HL-60 (cell line): ENCODE data around the gene SHISA3.

Experiments
- DNase-seq, 2 experiments: peaks; one replicate each; pipeline ENCODE4 v3.0.0-alpha.2; 2010 to 2020; ENCODE audit warnings: low read depth in 1 of 2, low spot score in 1 of 2
- H3K27ac ChIP-seq: fragments of 250-450 bp; sonication (Bioruptor Pico); replicated peaks from 2 replicates; pipeline ENCODE4 v1.5.1; 2020; ENCODE audit warnings: mild to moderate bottlenecking, moderate library complexity
- H3K27me3 ChIP-seq: fragments of 250-450 bp; sonication (Bioruptor Pico); 2 replicates; pipeline ENCODE4 v1.5.1; 2021; ENCODE audit warnings: mild to moderate bottlenecking, moderate library complexity; ENCODE audit not compliant: insufficient read depth, poor library complexity, severe bottlenecking
- H3K4me3 ChIP-seq: replicated peaks from 2 replicates; pipeline ENCODE4 v1.5.1; 2011; ENCODE audit warnings: mild to moderate bottlenecking, control low read depth, low read length; ENCODE audit not compliant: insufficient read depth
- GABPA ChIP-seq: IDR thresholded peaks from 2 replicates; pipeline ENCODE4 v1.6.1; 2012; ENCODE audit warnings: low read depth
- POLR2AphosphoS5 ChIP-seq: IDR thresholded peaks from 2 replicates; pipeline ENCODE4 v1.6.1; 2012; ENCODE audit warnings: low read depth
- SPI1 ChIP-seq: IDR thresholded peaks from 2 replicates; pipeline ENCODE4 v1.6.1; 2012; ENCODE audit warnings: low read depth, mild to moderate bottlenecking, borderline replicate concordance
- TF ChIP-seq, protein P1 (sequence below): IDR thresholded peaks from one replicate; pipeline ENCODE4 v1.5.1; 2011; ENCODE audit warnings: low read length, control low read depth, inconsistent platforms; ENCODE audit not compliant: insufficient read depth
- TF ChIP-seq, protein P2 (sequence below): IDR thresholded peaks from 2 replicates; pipeline ENCODE4 v1.6.1; 2012; ENCODE audit warnings: low read depth; ENCODE audit not compliant: insufficient replicate concordance

The SHISA3 gene

DNA sequence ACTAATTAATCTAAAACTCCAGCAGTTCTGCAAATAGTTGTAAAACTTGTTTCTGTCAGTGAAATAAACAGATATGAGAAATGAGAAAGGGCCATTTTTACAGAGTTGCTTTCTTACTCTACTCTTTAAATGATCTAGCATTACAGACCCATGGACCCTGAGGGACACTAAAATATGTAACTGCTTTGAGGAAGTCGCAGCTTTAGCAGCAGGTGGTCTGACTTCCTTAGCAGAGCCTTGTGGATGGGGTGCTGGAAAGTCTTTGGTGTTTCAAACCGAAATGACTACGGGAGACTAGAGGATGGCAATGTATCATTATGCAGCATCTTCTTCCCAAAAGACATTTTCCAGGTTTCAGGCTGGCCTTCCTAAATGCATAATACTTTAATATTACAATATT is 18.7 kb downstream of the SHISA3 start:
- Histone ChIP-seq H3K27me3 (no peaks in the 10 kb centered on the region), H3K27ac (no peak overlapping the region), H3K4me3 (no peak overlapping the region)
- TF ChIP-seq POLR2AphosphoS5 = no peak
- no peak for TF ChIP-seq SPI1
- TF ChIP-seq, protein P1, sequence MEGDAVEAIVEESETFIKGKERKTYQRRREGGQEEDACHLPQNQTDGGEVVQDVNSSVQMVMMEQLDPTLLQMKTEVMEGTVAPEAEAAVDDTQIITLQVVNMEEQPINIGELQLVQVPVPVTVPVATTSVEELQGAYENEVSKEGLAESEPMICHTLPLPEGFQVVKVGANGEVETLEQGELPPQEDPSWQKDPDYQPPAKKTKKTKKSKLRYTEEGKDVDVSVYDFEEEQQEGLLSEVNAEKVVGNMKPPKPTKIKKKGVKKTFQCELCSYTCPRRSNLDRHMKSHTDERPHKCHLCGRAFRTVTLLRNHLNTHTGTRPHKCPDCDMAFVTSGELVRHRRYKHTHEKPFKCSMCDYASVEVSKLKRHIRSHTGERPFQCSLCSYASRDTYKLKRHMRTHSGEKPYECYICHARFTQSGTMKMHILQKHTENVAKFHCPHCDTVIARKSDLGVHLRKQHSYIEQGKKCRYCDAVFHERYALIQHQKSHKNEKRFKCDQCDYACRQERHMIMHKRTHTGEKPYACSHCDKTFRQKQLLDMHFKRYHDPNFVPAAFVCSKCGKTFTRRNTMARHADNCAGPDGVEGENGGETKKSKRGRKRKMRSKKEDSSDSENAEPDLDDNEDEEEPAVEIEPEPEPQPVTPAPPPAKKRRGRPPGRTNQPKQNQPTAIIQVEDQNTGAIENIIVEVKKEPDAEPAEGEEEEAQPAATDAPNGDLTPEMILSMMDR = no peak
- no peak for TF ChIP-seq GABPA
- TF ChIP-seq, protein P2, sequence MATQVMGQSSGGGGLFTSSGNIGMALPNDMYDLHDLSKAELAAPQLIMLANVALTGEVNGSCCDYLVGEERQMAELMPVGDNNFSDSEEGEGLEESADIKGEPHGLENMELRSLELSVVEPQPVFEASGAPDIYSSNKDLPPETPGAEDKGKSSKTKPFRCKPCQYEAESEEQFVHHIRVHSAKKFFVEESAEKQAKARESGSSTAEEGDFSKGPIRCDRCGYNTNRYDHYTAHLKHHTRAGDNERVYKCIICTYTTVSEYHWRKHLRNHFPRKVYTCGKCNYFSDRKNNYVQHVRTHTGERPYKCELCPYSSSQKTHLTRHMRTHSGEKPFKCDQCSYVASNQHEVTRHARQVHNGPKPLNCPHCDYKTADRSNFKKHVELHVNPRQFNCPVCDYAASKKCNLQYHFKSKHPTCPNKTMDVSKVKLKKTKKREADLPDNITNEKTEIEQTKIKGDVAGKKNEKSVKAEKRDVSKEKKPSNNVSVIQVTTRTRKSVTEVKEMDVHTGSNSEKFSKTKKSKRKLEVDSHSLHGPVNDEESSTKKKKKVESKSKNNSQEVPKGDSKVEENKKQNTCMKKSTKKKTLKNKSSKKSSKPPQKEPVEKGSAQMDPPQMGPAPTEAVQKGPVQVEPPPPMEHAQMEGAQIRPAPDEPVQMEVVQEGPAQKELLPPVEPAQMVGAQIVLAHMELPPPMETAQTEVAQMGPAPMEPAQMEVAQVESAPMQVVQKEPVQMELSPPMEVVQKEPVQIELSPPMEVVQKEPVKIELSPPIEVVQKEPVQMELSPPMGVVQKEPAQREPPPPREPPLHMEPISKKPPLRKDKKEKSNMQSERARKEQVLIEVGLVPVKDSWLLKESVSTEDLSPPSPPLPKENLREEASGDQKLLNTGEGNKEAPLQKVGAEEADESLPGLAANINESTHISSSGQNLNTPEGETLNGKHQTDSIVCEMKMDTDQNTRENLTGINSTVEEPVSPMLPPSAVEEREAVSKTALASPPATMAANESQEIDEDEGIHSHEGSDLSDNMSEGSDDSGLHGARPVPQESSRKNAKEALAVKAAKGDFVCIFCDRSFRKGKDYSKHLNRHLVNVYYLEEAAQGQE = no peak
- DNase-seq = no peak

DNA sequence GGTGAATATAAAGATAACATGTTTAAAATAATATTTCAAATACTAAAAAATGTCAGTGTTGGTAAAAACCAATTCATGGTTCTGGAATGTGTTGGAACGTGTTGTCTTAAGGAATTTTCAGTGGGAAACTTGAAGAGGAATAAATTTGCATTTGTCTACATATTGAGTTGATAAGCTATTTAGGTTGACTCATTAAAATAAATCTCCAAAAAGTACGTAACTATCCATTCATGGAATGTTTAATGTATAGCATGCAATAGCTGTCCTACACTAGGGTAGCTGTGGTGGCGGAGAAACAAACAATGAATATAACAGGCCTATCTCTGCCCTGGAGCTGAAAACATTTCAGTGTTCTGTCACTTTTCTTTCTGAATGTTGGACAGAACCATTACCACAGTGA is 20.3 kb downstream of the SHISA3 start:
- DNase-seq = no peak
- no peak overlapping the region for H3K4me3 ChIP-seq
- TF ChIP-seq POLR2AphosphoS5 (no peak), SPI1 (no peak), GABPA (no peak)
- TF ChIP-seq, protein P2 = no peak
- TF ChIP-seq, protein P1 = no peak
- no peak overlapping the region for H3K27ac ChIP-seq
- H3K27me3 ChIP-seq = no peaks in the 10 kb centered on the region

DNA sequence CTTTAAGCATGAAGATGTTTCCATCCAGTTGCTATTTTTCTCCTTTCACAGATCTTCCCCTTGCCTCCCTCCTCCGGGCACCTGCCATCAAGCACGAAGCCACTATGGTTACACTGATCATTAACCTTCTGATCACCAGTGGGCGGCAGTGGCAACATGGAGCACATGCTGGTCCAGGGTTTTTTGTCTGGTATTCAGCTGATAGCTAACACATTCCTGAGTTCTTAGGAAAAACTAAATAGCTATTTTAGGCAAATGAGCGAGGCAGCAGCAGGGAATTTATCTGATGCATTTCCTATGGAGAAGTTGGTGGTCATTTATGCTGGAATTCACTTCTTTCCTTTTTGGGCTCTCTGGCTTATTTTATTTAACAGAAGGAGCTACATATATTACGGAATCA is 22.9 kb downstream of the SHISA3 start:
- Histone ChIP-seq H3K4me3 (no peak overlapping the region), H3K27ac (no peak overlapping the region), H3K27me3 (no peaks in the 10 kb centered on the region)
- no peak for DNase-seq
- TF ChIP-seq, protein P1 = no peak
- TF ChIP-seq GABPA = no peak
- TF ChIP-seq, protein P2 = no peak
- TF ChIP-seq SPI1 = no peak
- TF ChIP-seq POLR2AphosphoS5 = no peak
